ENCODE results near the gene THPO. TPM values are rescaled to one million over a fixed set of nuclear protein-coding genes. Genes with fewer than 3 reads are reported as not detected.

THPO gene
- total and polyA plus RNA-seq, 10 donors: 0.11 to 1.8 (median 0.42) TPM; not detected in 1

DNA sequence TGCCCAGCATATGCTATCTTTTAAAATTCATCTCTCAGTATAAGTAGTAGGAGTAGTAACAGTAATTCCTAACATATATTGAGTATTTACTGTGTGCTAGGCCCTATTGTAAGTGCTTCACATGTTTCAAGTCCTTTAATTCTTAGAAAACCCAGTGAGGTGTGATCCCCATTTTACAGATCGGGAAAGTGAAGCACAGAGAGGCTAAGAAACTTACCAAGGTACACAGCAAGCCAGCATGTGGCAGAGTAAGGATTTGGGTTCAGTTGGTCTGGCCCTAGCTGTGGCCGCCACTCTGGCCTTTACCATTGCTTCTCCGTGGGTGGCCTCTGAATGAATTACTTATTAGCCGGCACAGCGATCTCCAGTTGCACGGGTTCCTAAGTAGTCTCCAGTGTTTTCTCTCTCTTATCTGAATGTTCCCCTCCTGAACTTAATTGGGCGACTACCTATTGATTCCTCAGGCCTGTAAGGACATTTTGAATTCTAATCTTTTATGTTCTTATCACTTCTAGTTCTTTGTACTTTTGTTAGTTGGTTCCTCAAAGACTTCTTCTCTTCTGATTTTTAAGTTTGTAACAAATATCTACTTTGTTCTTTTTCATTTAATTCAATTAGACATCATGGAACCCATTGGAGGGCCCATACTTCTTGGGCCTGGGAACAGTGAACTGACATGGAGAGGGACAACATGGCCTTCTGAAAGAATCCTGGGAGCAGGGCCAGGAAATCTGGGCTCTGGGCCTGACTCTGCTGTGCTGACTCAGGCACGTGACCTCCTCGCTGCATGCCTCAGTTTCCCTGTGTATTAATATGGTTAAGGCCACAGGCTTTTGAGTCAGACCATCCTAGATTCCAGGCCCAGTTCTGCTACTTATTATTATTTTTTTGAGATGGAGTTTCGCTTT is 28.2 kb downstream of the THPO start:
- intact Hi-C loops (cut with DNase I; ENCODE audit: low total_unique reads): no loop called here
- Histone ChIP-seq H3K4me3 (no peak overlapping the region), H3K36me3 (peaks cover 0 to 6% (median 2%) of the 10 kb centered on the region in 6 donors), H3K27ac (no peak overlapping the region), H3K27me3 (replicated peaks in 1 of 7) (no peaks in the 10 kb centered on the region), H3K4me1 (peaks cover 0 to 35% (median 17%) of the 10 kb centered on the region in 6 donors), H3K9me3 (no peaks in the 10 kb centered on the region)
- no peak for DNase-seq
- 90 to 97% (median 93%) methylated on average over 10 of the region's 10 CpGs for WGBS, 5 donors
- no peak for TF ChIP-seq POLR2A (IDR thresholded peaks at IDR 0.05)
- no peak for TF ChIP-seq POLR2AphosphoS5 (IDR thresholded peaks at IDR 0.05)
- TF ChIP-seq, protein P1, sequence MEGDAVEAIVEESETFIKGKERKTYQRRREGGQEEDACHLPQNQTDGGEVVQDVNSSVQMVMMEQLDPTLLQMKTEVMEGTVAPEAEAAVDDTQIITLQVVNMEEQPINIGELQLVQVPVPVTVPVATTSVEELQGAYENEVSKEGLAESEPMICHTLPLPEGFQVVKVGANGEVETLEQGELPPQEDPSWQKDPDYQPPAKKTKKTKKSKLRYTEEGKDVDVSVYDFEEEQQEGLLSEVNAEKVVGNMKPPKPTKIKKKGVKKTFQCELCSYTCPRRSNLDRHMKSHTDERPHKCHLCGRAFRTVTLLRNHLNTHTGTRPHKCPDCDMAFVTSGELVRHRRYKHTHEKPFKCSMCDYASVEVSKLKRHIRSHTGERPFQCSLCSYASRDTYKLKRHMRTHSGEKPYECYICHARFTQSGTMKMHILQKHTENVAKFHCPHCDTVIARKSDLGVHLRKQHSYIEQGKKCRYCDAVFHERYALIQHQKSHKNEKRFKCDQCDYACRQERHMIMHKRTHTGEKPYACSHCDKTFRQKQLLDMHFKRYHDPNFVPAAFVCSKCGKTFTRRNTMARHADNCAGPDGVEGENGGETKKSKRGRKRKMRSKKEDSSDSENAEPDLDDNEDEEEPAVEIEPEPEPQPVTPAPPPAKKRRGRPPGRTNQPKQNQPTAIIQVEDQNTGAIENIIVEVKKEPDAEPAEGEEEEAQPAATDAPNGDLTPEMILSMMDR (IDR thresholded peaks at IDR 0.05 in 8 of 11, conservative IDR thresholded peaks at IDR 0.05 in 3 of 11): no peak

DNA sequence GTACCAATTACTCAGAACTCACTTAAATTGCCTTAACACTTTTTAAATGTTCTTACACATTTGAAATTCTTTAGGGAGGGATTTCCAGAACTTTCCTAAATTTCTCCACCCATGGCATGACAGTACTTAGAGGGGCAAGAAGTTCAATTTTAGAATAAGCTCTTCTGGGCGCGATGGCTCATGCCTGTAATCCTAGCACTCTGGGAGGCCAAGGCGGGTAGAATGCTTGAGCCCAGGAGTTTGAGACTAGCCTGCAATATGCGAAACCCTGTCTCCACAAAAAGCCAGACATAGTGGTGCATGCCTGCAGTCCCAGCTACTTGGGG is 30.0 kb downstream of the THPO start:
- H3K4me3 ChIP-seq: no peak overlapping the region
- H3K27me3 ChIP-seq (replicated peaks in 1 of 7): no peaks in the 10 kb centered on the region
- H3K36me3 ChIP-seq: peaks cover 0 to 23% (median 11%) of the 10 kb centered on the region in 6 donors
- peak overlapping the region in 1 of 8 donors; percentile 13 for H3K27ac ChIP-seq
- no peak for DNase-seq
- WGBS, 5 donors: 75 to 93% (median 83%) methylated on average over 4 of the region's 4 CpGs
- TF ChIP-seq, protein P1 (IDR thresholded peaks at IDR 0.05 in 8 of 11, conservative IDR thresholded peaks at IDR 0.05 in 3 of 11): no peak
- TF ChIP-seq POLR2AphosphoS5 (IDR thresholded peaks at IDR 0.05) (no peak), POLR2A (IDR thresholded peaks at IDR 0.05) (no peak)
- intact Hi-C loops (cut with DNase I; ENCODE audit: low total_unique reads): no loop called here
- no peaks in the 10 kb centered on the region for H3K9me3 ChIP-seq
- peaks cover 0 to 26% (median 10%) of the 10 kb centered on the region in 6 donors for H3K4me1 ChIP-seq

DNA sequence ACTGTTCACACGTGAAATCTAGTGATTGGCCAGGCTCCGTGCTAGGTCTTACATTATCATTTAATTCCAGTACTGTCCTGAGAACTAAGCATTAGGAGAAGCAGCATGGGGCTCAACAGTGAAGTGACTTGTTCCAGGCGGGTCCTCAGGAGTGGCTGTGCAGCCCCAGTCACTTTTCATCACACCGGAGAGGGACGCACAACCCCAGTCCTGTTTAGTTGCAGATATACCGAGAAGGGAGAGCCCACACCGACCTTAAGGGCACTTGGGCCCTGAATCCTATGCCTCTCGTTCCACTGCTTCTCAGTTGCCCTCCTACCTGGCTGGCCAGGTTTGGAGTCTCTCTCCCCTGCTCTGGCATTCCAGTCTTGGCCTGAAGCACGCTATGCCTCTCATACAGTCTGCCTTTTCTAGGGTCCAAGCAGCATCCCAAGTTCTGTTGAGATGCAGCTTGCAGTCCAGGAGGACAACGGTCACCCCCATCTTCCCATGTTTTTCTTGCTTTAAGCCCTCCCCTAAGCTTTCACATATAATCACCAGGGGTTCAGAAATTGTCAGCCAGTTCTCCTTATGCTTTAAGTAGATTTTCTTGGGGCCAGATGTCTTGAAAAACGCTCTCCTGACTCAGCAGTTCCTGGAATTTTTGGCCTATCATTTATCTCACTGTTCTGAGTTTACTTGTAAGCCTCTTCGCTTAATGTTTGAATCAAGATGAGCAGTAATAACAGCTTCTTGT is 30.5 kb downstream of the THPO start:
- WGBS, 5 donors: 65 to 76% (median 70%) methylated on average over 12 of the region's 12 CpGs
- intact Hi-C loops (cut with DNase I; ENCODE audit: low total_unique reads): no loop called here
- DNase-seq: no peak

More for the DNA sequence above, 30.5 kb downstream of the THPO start:
- Histone ChIP-seq H3K27me3 (replicated peaks in 1 of 7) (no peaks in the 10 kb centered on the region), H3K4me3 (no peak overlapping the region), H3K4me1 (peaks cover 0 to 26% (median 10%) of the 10 kb centered on the region in 6 donors), H3K9me3 (no peaks in the 10 kb centered on the region), H3K36me3 (peaks cover 0 to 29% (median 16%) of the 10 kb centered on the region in 6 donors), H3K27ac (peak overlapping the region in 1 of 8 donors; percentile 13)
- TF ChIP-seq POLR2AphosphoS5 (IDR thresholded peaks at IDR 0.05) (no peak), POLR2A (IDR thresholded peaks at IDR 0.05) (no peak)
- TF ChIP-seq, protein P1 (IDR thresholded peaks at IDR 0.05 in 8 of 11, conservative IDR thresholded peaks at IDR 0.05 in 3 of 11): no peak
